Measurements from ENCODE around the gene MRPS34. TPM values are rescaled to one million over a fixed set of nuclear protein-coding genes. Genes with fewer than 3 reads are reported as not detected.

MRPS34 gene
- total RNA-seq, 2 experiments from 2014 or later = 175 to 193 TPM

- ChIA-PET POLR2A (interaction anchor here (1.1 to 3.2 kb wide), 2 partner anchors 9 to 19 kb away, joined by 3 to 14 read pairs; partner anchors contain the start of genes EME2, MRPS34, NUBP2 and SPSB3), CTCF (interaction anchor here (2.5 kb wide), 1 partner anchor 58 kb away, joined by 7 read pairs; the partner anchor contains the start of gene MAPK8IP3)
- peaks cover 4% of the 10 kb centered on the region for H3K36me3 Mint-ChIP-seq (ENCODE audit: low read depth)
- H3K27ac Mint-ChIP-seq = no peak overlapping the region
- H3K4me3 Mint-ChIP-seq = no peak overlapping the region
- H3K9me3 Mint-ChIP-seq = no peaks in the 10 kb centered on the region
- H3K27me3 Mint-ChIP-seq = no peaks in the 10 kb centered on the region
- no peak for DNase-seq
- intact Hi-C loops (cut with micrococcal nuclease) = no loop called here
- TF ChIP-seq CTCF (IDR thresholded peaks at IDR 0.05) = no peak
- H3K4me1 Mint-ChIP-seq (ENCODE audit: low read depth) = no peaks in the 10 kb centered on the region
- ATAC-seq = peak; percentile 12
Observed at GRCh38 chr16:1763521-1764511, 9.1 kb downstream of the MRPS34 start.

GRCh38 chr16:1762879-1763520 lies 9.9 kb downstream of the MRPS34 start:
- no peak for TF ChIP-seq CTCF (IDR thresholded peaks at IDR 0.05)
- no peak for ATAC-seq
- Mint-ChIP-seq H3K27me3 (no peaks in the 10 kb centered on the region), H3K4me1 (ENCODE audit: low read depth) (no peaks in the 10 kb centered on the region), H3K9me3 (no peaks in the 10 kb centered on the region), H3K36me3 (ENCODE audit: low read depth) (peaks cover 4% of the 10 kb centered on the region), H3K27ac (no peak overlapping the region), H3K4me3 (no peak overlapping the region)
- intact Hi-C loops (cut with micrococcal nuclease) = no loop called here
- no peak for DNase-seq
- ChIA-PET POLR2A (no interaction called here), CTCF (interaction anchor here (2.5 kb wide), 1 partner anchor 57 kb away, joined by 7 read pairs; the partner anchor contains the start of gene MAPK8IP3)

- H3K36me3 Mint-ChIP-seq (ENCODE audit: low read depth) = peaks cover 4% of the 10 kb centered on the region
- DNase-seq (no peak), ATAC-seq (no peak)
- H3K27ac Mint-ChIP-seq = no peak overlapping the region
- H3K4me1 Mint-ChIP-seq (ENCODE audit: low read depth) = peaks cover 3% of the 10 kb centered on the region
- no peak overlapping the region for H3K4me3 Mint-ChIP-seq
- CTCF ChIA-PET = no interaction called here
- H3K27me3 Mint-ChIP-seq = no peaks in the 10 kb centered on the region
- H3K9me3 Mint-ChIP-seq = no peaks in the 10 kb centered on the region
- no peak for TF ChIP-seq CTCF (IDR thresholded peaks at IDR 0.05)
- intact Hi-C loops (cut with micrococcal nuclease) = no loop called here
- POLR2A ChIA-PET = no interaction called here
Observed at GRCh38 chr16:1762196-1762878, 10.6 kb downstream of the MRPS34 start.

GRCh38 chr16:1761751-1762150 lies 11.2 kb downstream of the MRPS34 start:
- H3K4me1 Mint-ChIP-seq (ENCODE audit: low read depth) = peaks cover 6% of the 10 kb centered on the region
- H3K36me3 Mint-ChIP-seq (ENCODE audit: low read depth) = peaks cover 4% of the 10 kb centered on the region
- CTCF ChIA-PET = no interaction called here
- intact Hi-C loops (cut with micrococcal nuclease) = no loop called here
- H3K27ac Mint-ChIP-seq = no peak overlapping the region
- no peak for ATAC-seq
- TF ChIP-seq CTCF (IDR thresholded peaks at IDR 0.05) = no peak
- DNase-seq = no peak
- POLR2A ChIA-PET = no interaction called here
- no peaks in the 10 kb centered on the region for H3K9me3 Mint-ChIP-seq
- H3K27me3 Mint-ChIP-seq = no peaks in the 10 kb centered on the region
- H3K4me3 Mint-ChIP-seq = no peak overlapping the region

Measured in activated CD8-positive, alpha-beta T cell treated with anti-CD3 and anti-CD28 coated beads for 36 hours (primary cell).